Stimulated activated naive B cell treated with anti-CD40 and anti-IgM and Interleukin-4, amounts not matched to agents 10 μg/mL and 1 μg/mL and 100 μg/mL, for 72 hours (primary cell): ENCODE results near the gene GPBP1L1.
"Not testable (repeated sequence)": the region's sequence is repeated elsewhere in the genome, so short reads cannot be mapped to it uniquely, and the experiment has no call there.

ENCODE experiments used
- ATAC-seq, 2 donors: fragments of 150-1000 bp; cut with Tn5 transposase; replicated peaks; 2 replicates each; pipeline ENCODE4 v1.10.0; 2021; ENCODE audit warnings: moderate library complexity in 1 of 2
- DNase-seq: peaks from one replicate; pipeline ENCODE4 v3.0.0; 2021
- H3K27ac Mint-ChIP-seq: one replicate; pipeline ENCODE4 v1.8.0; 2022; ENCODE audit warnings: mild to moderate bottlenecking, mixed read lengths
- H3K27me3 Mint-ChIP-seq, 2 donors: one replicate each; pipeline ENCODE4 v1.8.0; 2022; ENCODE audit warnings: mixed read lengths in 2 of 2
- H3K36me3 Mint-ChIP-seq, 2 donors: one replicate each; pipeline ENCODE4 v1.8.0; 2022; ENCODE audit warnings: mixed read lengths in 2 of 2, mild to moderate bottlenecking in 1 of 2
- H3K4me1 Mint-ChIP-seq, 2 donors: one replicate each; pipeline ENCODE4 v1.8.0; 2022; ENCODE audit warnings: mixed read lengths in 2 of 2, mild to moderate bottlenecking in 1 of 2
- H3K4me3 Mint-ChIP-seq, 2 donors: one replicate each; pipeline ENCODE4 v1.8.0; 2022; ENCODE audit warnings: mild to moderate bottlenecking in 2 of 2, mixed read lengths in 2 of 2, moderate library complexity in 1 of 2
- H3K9me3 Mint-ChIP-seq, 2 donors: one replicate each; pipeline ENCODE4 v1.8.0; 2022; ENCODE audit warnings: mixed read lengths in 2 of 2, mild to moderate bottlenecking in 1 of 2

The GPBP1L1 gene

GRCh38 chr1:45686288-45687013, at the start of gene GPBP1L1:
Gene GPBP1L1 (minus strand): TSS chr1:45686533. CDS start chr1:45659087, 27,446 bp downstream.
- ATAC-seq: peak; percentile 77 to 79
- Mint-ChIP-seq H3K4me1 (peaks cover 10 to 42% of the 10 kb centered on the region in 2 donors), H3K27me3 (no peaks in the 10 kb centered on the region)

GRCh38 chr1:45730780-45731319, 44.5 kb upstream of the GPBP1L1 start:
- no peak overlapping the region for H3K27ac Mint-ChIP-seq
- H3K27me3 Mint-ChIP-seq: no peaks in the 10 kb centered on the region
- H3K9me3 Mint-ChIP-seq: no peaks in the 10 kb centered on the region
- H3K4me3 Mint-ChIP-seq: no peak overlapping the region
- peaks cover 11 to 12% of the 10 kb centered on the region in 2 donors for H3K4me1 Mint-ChIP-seq
- peaks cover 4 to 5% of the 10 kb centered on the region in 2 donors for H3K36me3 Mint-ChIP-seq
- no peak for DNase-seq
- ATAC-seq: peak; percentile 60 to 65

More at GRCh38 chr1:45686288-45687013, at the start of gene GPBP1L1:
- H3K9me3 Mint-ChIP-seq: no peaks in the 10 kb centered on the region
- H3K36me3 Mint-ChIP-seq: peaks cover 16 to 32% of the 10 kb centered on the region in 2 donors
- peak within 1 kb of the TSS; percentile 98 for H3K27ac Mint-ChIP-seq
- DNase-seq: peak; percentile 95
- peak within 1 kb of the TSS; percentile 96 to 99 for H3K4me3 Mint-ChIP-seq

GRCh38 chr1:45730075-45730779, 43.9 kb upstream of the GPBP1L1 start:
- DNase-seq: no peak
- Mint-ChIP-seq H3K27me3 (no peaks in the 10 kb centered on the region), H3K9me3 (no peaks in the 10 kb centered on the region), H3K27ac (no peak overlapping the region), H3K4me1 (peaks cover 11 to 12% of the 10 kb centered on the region in 2 donors), H3K36me3 (peaks cover 4 to 5% of the 10 kb centered on the region in 2 donors), H3K4me3 (no peak overlapping the region)
- ATAC-seq: peak in 1 of 2 donors; percentile 27

GRCh38 chr1:45726007-45726406, 39.7 kb upstream of the GPBP1L1 start:
- H3K9me3 Mint-ChIP-seq, H3K4me3 Mint-ChIP-seq, H3K27ac Mint-ChIP-seq, DNase-seq, H3K27me3 Mint-ChIP-seq, H3K4me1 Mint-ChIP-seq, H3K36me3 Mint-ChIP-seq, ATAC-seq: not testable (repeated sequence)

GRCh38 chr1:45723248-45723930, 37.1 kb upstream of the GPBP1L1 start:
- no peak for DNase-seq
- no peaks in the 10 kb centered on the region for H3K4me1 Mint-ChIP-seq
- peaks cover under 1 to 4% of the 10 kb centered on the region in 2 donors for H3K36me3 Mint-ChIP-seq
- no peak overlapping the region for H3K4me3 Mint-ChIP-seq
- H3K27ac Mint-ChIP-seq: no peak overlapping the region
- H3K9me3 Mint-ChIP-seq: no peaks in the 10 kb centered on the region
- H3K27me3 Mint-ChIP-seq: no peaks in the 10 kb centered on the region
- no peak for ATAC-seq

GRCh38 chr1:45722809-45723208, 36.5 kb upstream of the GPBP1L1 start:
- no peak for DNase-seq
- H3K9me3 Mint-ChIP-seq: no peaks in the 10 kb centered on the region
- no peak overlapping the region for H3K27ac Mint-ChIP-seq
- no peak overlapping the region for H3K4me3 Mint-ChIP-seq
- H3K4me1 Mint-ChIP-seq: no peaks in the 10 kb centered on the region
- H3K27me3 Mint-ChIP-seq: no peaks in the 10 kb centered on the region
- ATAC-seq: no peak
- H3K36me3 Mint-ChIP-seq: peaks cover 3 to 4% of the 10 kb centered on the region in 2 donors

- no peaks in the 10 kb centered on the region for H3K9me3 Mint-ChIP-seq
- no peak overlapping the region for H3K4me3 Mint-ChIP-seq
- peaks cover 3 to 4% of the 10 kb centered on the region in 2 donors for H3K36me3 Mint-ChIP-seq
- ATAC-seq (no peak), DNase-seq (no peak)
- H3K27ac Mint-ChIP-seq: no peak overlapping the region
- no peaks in the 10 kb centered on the region for H3K27me3 Mint-ChIP-seq
- H3K4me1 Mint-ChIP-seq: no peaks in the 10 kb centered on the region
Observed at GRCh38 chr1:45721207-45721606, 34.9 kb upstream of the GPBP1L1 start.

GRCh38 chr1:45718289-45718688, 32.0 kb upstream of the GPBP1L1 start:
- no peak for DNase-seq
- ATAC-seq: no peak
- no peaks in the 10 kb centered on the region for H3K27me3 Mint-ChIP-seq
- H3K4me1 Mint-ChIP-seq: no peaks in the 10 kb centered on the region
- H3K27ac Mint-ChIP-seq: no peak overlapping the region
- H3K4me3 Mint-ChIP-seq: no peak overlapping the region
- H3K9me3 Mint-ChIP-seq: no peaks in the 10 kb centered on the region
- peaks cover 4% of the 10 kb centered on the region in 2 donors for H3K36me3 Mint-ChIP-seq

GRCh38 chr1:45717386-45717785, 31.1 kb upstream of the GPBP1L1 start:
- not testable (repeated sequence) for H3K27me3 Mint-ChIP-seq, H3K9me3 Mint-ChIP-seq, H3K4me3 Mint-ChIP-seq, H3K4me1 Mint-ChIP-seq, H3K27ac Mint-ChIP-seq, ATAC-seq, DNase-seq, H3K36me3 Mint-ChIP-seq

- H3K9me3 Mint-ChIP-seq: no peaks in the 10 kb centered on the region
- no peak for DNase-seq
- ATAC-seq: no peak
- no peaks in the 10 kb centered on the region for H3K4me1 Mint-ChIP-seq
- no peak overlapping the region for H3K27ac Mint-ChIP-seq
- H3K36me3 Mint-ChIP-seq: peaks cover 4 to 10% of the 10 kb centered on the region in 2 donors
- no peak overlapping the region for H3K4me3 Mint-ChIP-seq
- H3K27me3 Mint-ChIP-seq: no peaks in the 10 kb centered on the region
Observed at GRCh38 chr1:45716700-45717099, 30.4 kb upstream of the GPBP1L1 start.

GRCh38 chr1:45713711-45714110, 27.4 kb upstream of the GPBP1L1 start:
- no peak overlapping the region for H3K4me3 Mint-ChIP-seq
- H3K27ac Mint-ChIP-seq: no peak overlapping the region
- DNase-seq (no peak), ATAC-seq (no peak)
- H3K9me3 Mint-ChIP-seq: no peaks in the 10 kb centered on the region
- no peaks in the 10 kb centered on the region for H3K27me3 Mint-ChIP-seq
- peaks cover 12 to 17% of the 10 kb centered on the region in 2 donors for H3K36me3 Mint-ChIP-seq
- no peaks in the 10 kb centered on the region for H3K4me1 Mint-ChIP-seq

GRCh38 chr1:45704637-45705036, 18.3 kb upstream of the GPBP1L1 start:
- Mint-ChIP-seq H3K9me3 (peaks cover 4 to 7% of the 10 kb centered on the region in 2 donors), H3K27me3 (no peaks in the 10 kb centered on the region), H3K36me3 (peaks cover 33 to 35% of the 10 kb centered on the region in 2 donors), H3K27ac (no peak overlapping the region), H3K4me1 (no peaks in the 10 kb centered on the region), H3K4me3 (no peak overlapping the region)
- DNase-seq (no peak), ATAC-seq (no peak)

- Mint-ChIP-seq H3K27me3 (no peaks in the 10 kb centered on the region), H3K4me3 (no peak overlapping the region), H3K9me3 (no peaks in the 10 kb centered on the region), H3K36me3 (peaks cover 17 to 30% of the 10 kb centered on the region in 2 donors), H3K27ac (no peak overlapping the region), H3K4me1 (peaks cover 3 to 12% of the 10 kb centered on the region in 2 donors)
- no peak for ATAC-seq
- DNase-seq: no peak
Observed at GRCh38 chr1:45694823-45695222, 8.5 kb upstream of the GPBP1L1 start.

GRCh38 chr1:45693811-45694210, 7.5 kb upstream of the GPBP1L1 start:
- peaks cover 17 to 30% of the 10 kb centered on the region in 2 donors for H3K36me3 Mint-ChIP-seq
- H3K27ac Mint-ChIP-seq, H3K4me3 Mint-ChIP-seq, ATAC-seq, DNase-seq, H3K27me3 Mint-ChIP-seq, H3K9me3 Mint-ChIP-seq: not testable (repeated sequence)
- H3K4me1 Mint-ChIP-seq: peaks cover 3 to 18% of the 10 kb centered on the region in 2 donors
